H54 (cell line): ENCODE results near the gene CDC37.
A peak's percentile ranks its signal among the peaks of the same experiment; 100 is the strongest.
"Not testable (repeated sequence)": the region's sequence is repeated elsewhere in the genome, so short reads cannot be mapped to it uniquely, and the experiment has no call there.

Experiments
- DNase-seq: peaks from one replicate; pipeline ENCODE4 v3.0.0; 2011; ENCODE audit warnings: low spot score, mixed read lengths; ENCODE audit not compliant: insufficient read length
- FAIRE-seq: peaks from 3 replicates; lab custom pipeline; 2011; peaks lifted over from hg19 to GRCh38; lab: Jason Lieb, UNC
- POLR2A ChIP-seq: IDR thresholded peaks from 2 replicates; pipeline ENCODE4 v1.6.1; 2011; ENCODE audit warnings: low read depth, mild to moderate bottlenecking, low read length

Gene CDC37

DNA sequence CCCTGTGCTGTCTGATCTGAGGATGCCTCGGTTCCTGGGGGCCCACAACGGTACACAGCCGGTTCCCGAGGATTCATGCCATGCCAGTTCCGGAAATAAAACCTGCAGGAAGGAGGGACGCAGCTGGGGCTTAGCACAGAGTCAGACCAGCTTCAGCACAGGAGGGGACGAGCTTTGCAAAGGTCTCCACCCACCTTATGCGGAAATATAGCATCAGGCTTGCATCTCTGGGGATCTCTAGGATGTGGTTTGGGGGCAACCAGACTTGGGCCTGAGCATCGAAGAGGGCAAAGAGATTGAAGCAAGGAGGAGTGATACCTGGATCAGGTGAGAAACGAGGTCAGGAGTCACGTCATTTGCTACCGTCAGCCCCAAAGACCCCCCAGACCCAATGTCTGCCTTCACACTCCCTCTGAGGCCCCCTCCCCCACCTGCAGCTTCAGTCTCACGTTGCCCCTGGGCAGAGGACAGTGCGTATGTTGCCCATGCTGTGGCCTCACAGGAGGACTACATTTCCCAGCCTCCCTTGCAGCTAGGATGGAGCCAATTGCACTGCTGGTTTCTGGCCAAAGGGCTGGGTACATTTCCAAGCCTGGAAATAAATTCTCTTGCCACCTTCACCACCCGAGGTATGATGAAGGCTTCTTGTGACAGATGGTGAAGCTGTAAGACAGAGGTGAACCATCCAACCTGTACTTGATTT lies 35.1 kb downstream of the CDC37 start:
- no peak for FAIRE-seq
- no peak for TF ChIP-seq POLR2A
- no peak for DNase-seq

GRCh38 chr19:10366950-10367512 lies 36.3 kb downstream of the CDC37 start:
- FAIRE-seq, DNase-seq: not testable (repeated sequence)

GRCh38 chr19:10365518-10365917 lies 37.8 kb downstream of the CDC37 start:
- no peak for TF ChIP-seq POLR2A
- DNase-seq (no peak), FAIRE-seq (no peak)

DNA sequence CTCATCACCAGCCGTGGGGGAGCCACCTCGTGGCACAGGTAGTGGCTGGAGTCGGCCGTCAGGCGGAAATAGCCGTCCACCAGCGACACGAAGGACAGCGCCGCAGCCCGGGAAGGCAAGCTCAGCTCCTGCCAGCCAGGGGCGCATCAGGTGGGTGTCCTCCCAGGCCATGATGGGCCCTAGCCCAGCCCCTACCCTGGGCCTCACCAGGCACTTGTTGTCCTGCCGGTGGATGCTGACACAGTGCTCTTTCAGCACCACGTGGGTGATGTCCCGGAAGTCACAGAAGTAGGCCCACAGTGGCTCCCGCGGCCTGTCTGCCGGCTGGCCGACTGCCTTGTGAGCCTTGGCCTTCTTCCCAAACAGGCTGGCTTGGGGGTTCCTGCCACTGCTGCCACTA lies 38.7 kb downstream of the CDC37 start:
- no peak for FAIRE-seq
- TF ChIP-seq POLR2A, result no peak
- no peak for DNase-seq

- no peak for FAIRE-seq
- DNase-seq, result peak; percentile 85
- no peak for TF ChIP-seq POLR2A
These were observed 39.5 kb downstream of the CDC37 start for GRCh38 chr19:10363789-10364281.

GRCh38 chr19:10362259-10362658 lies 41.1 kb downstream of the CDC37 start:
- no peak for TF ChIP-seq POLR2A
- no peak for FAIRE-seq
- DNase-seq, result no peak

DNA sequence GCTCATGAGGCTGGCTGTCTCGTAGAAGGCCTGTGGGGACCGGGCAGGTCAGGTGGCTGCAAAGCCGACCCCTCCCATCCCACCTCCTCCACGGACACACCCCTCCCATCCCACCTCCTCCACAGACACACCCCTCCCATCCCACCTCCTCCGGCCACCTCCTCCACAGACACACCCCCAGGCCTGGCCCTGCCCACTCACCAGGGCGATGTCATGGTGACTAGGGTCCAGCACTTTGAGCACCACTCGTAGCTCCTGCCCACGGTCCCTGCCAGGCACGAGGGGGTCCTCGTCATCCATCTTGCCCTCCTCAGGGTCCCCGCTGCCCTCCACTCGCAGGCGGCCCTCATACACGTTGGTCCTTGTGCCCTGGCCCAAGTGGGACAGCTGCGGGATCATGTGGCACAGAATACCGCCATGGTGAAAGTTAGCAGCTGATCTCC lies 41.8 kb downstream of the CDC37 start:
- no peak for TF ChIP-seq POLR2A
- FAIRE-seq, result no peak
- no peak for DNase-seq

GRCh38 chr19:10356431-10356830 lies 46.9 kb downstream of the CDC37 start:
- no peak for TF ChIP-seq POLR2A
- DNase-seq, result no peak
- no peak for FAIRE-seq

DNA sequence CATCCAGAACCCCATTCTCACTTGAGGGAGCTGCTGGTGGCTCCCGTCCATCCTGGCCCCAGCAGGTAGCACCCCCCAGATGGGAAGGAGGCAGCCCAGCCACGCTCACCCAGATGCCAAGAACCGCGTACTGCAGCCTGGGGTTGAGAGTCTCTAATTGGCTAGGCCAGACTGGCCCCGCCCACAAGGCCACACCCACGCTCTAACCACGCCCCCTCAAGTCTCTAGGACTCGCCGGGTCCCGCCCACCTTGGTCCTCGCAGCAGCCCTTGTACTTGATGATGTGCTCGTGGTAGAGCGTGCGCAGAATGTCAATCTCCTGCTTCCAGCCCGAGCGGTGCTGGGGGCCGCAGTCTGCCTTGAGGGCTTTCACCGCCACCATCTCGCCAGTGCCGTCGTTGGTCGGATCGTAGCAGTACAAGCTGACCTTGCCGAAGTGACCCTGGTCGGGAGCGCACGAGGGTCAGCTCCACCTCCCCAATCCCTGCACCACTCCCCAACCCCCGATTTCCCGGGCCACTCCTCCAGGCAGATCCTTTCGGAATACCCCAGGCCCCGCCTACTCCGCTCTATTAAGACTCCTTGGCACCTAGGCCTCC lies 49.5 kb downstream of the CDC37 start:
- no peak for DNase-seq
- no peak for FAIRE-seq
- TF ChIP-seq POLR2A, result no peak

GRCh38 chr19:10352764-10353671 lies 50.3 kb downstream of the CDC37 start:
- FAIRE-seq (no peak), DNase-seq (no peak)
- no peak for TF ChIP-seq POLR2A

DNA sequence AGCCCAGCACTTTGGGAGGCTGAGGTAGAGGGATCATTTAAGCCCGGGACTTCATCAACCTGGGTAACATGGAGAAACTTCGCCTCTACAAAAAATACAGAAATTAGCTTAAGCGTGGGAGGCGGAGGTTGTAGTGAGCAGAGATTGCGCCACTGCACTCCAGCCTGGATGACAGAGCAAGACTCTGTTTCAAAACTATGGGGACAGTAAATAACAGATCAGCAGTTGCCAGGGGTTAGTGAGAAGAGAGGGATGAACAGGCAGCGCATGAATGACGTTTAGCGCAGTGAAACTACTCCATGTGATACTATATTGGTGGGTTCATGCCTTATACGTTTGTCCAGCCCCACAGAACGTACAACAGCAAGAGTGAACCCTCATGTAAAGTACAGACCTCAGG lies 56.8 kb downstream of the CDC37 start:
- DNase-seq (no peak), FAIRE-seq (no peak)
- no peak for TF ChIP-seq POLR2A

DNA sequence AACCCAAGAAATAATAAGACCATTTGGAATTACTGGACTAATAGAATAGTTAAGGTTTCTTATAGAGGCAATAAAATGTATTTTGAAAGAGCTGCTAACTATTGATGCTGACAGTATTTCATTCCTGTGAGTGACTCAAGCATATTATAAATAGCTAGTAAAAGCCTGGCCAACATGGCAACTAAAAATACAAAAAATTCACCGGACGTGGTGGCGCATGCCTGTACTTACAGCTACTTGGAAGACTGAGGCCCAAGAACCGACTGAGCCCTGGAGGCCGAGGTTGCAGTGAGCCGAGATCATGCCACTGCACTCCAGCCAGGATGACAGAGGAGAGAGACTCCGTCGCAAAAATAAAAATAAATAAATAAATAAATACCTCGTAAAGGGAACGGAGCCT lies 58.6 kb downstream of the CDC37 start:
- DNase-seq (no peak), FAIRE-seq (no peak)
- no peak for TF ChIP-seq POLR2A

GRCh38 chr19:10343495-10343894 lies 59.8 kb downstream of the CDC37 start:
- no peak for TF ChIP-seq POLR2A
- DNase-seq (no peak), FAIRE-seq (no peak)
